GM12878 (cell line): ENCODE results near the gene ARHGAP27.
"Not testable (repeated sequence)": the region's sequence is repeated elsewhere in the genome, so short reads cannot be mapped to it uniquely, and the experiment has no call there.

Experiments
- ASH2L ChIP-seq: fragments of 300-600, 200-600 bp; sonication (generic); IDR thresholded peaks from 2 replicates; pipeline ENCODE4 v1.6.1; 2017; ENCODE audit warnings: low read depth, mild to moderate bottlenecking, borderline replicate concordance
- E2F8 ChIP-seq: fragments of 450-650 bp; IDR thresholded peaks from 2 replicates; pipeline ENCODE4 v1.6.1; 2018; ENCODE audit warnings: mild to moderate bottlenecking, low read depth, moderate library complexity; ENCODE audit not compliant: partially characterized antibody
- NFYB ChIP-seq: IDR thresholded peaks from 2 replicates; pipeline ENCODE4 v1.6.1; 2011; ENCODE audit warnings: low read depth, mild to moderate bottlenecking, low read length, improper control_type of control experiment, moderate library complexity; ENCODE audit not compliant: insufficient read depth
- NR2C2 ChIP-seq: IDR thresholded peaks from 2 replicates; pipeline ENCODE4 v1.6.1; 2011; ENCODE audit warnings: borderline replicate concordance, low read depth; ENCODE audit not compliant: control insufficient read depth, insufficient read length
- POLR2AphosphoS5 ChIP-seq: IDR thresholded peaks from 2 replicates; pipeline ENCODE4 v1.6.1; 2011; ENCODE audit warnings: mild to moderate bottlenecking, low read length, inconsistent platforms
- SMC3 ChIP-seq: IDR thresholded peaks from 2 replicates; pipeline ENCODE4 v1.6.1; 2011; ENCODE audit warnings: low read length, improper control_type of control experiment, borderline replicate concordance
- SPI1 ChIP-seq: IDR thresholded peaks from 2 replicates; pipeline ENCODE4 v1.6.1; 2011; ENCODE audit warnings: low read depth, mild to moderate bottlenecking, low read length, moderate library complexity, borderline replicate concordance; ENCODE audit not compliant: insufficient read depth
- YY1 ChIP-seq: IDR thresholded peaks from 2 replicates; pipeline ENCODE4 v1.6.1; 2011; ENCODE audit warnings: low read depth, mild to moderate bottlenecking, low read length
- TF ChIP-seq, protein P1 (sequence below), 3 experiments: IDR thresholded peaks in 2 of 3; conservative IDR thresholded peaks in 1 of 3; 2 replicates each; pipeline ENCODE4 v1.5.1; 2011; ENCODE audit warnings: low read depth in 3 of 3, low read length in 3 of 3, mild to moderate bottlenecking in 3 of 3, control low read depth in 2 of 3, moderate library complexity in 2 of 3, inconsistent platforms in 1 of 3, mixed read lengths in 1 of 3; ENCODE audit not compliant: control insufficient read depth in 2 of 3, insufficient read depth in 1 of 3; ENCODE audit errors: extremely low read depth in 1 of 3

GRCh38 chr17:45343967-45344664 lies 88.6 kb downstream of the ARHGAP27 start:
- TF ChIP-seq NR2C2, POLR2AphosphoS5, E2F8, SPI1, YY1, ASH2L, SMC3, NFYB: not testable (repeated sequence)
- TF ChIP-seq, protein P1, sequence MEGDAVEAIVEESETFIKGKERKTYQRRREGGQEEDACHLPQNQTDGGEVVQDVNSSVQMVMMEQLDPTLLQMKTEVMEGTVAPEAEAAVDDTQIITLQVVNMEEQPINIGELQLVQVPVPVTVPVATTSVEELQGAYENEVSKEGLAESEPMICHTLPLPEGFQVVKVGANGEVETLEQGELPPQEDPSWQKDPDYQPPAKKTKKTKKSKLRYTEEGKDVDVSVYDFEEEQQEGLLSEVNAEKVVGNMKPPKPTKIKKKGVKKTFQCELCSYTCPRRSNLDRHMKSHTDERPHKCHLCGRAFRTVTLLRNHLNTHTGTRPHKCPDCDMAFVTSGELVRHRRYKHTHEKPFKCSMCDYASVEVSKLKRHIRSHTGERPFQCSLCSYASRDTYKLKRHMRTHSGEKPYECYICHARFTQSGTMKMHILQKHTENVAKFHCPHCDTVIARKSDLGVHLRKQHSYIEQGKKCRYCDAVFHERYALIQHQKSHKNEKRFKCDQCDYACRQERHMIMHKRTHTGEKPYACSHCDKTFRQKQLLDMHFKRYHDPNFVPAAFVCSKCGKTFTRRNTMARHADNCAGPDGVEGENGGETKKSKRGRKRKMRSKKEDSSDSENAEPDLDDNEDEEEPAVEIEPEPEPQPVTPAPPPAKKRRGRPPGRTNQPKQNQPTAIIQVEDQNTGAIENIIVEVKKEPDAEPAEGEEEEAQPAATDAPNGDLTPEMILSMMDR (IDR thresholded peaks at IDR 0.05 in 2 of 3, conservative IDR thresholded peaks at IDR 0.05 in 1 of 3; ENCODE audit: control insufficient read depth in 2 of 3, extremely low read depth in 1 of 3, insufficient read depth in 1 of 3, low read depth in 3 of 3, low read length in 3 of 3) = not testable (repeated sequence)
